Stimulated activated CD8-positive, alpha-beta memory T cell treated with anti-CD3 and anti-CD28 coated beads, Interleukin-12 subunit alpha, Interleukin-12 subunit beta, amount 100 ng/mL, for 24 hours (primary cell): ENCODE results near the gene TMEM260.
"Not testable (repeated sequence)": the region's sequence is repeated elsewhere in the genome, so short reads cannot be mapped to it uniquely, and the experiment has no call there.

ENCODE experiments used
- DNase-seq: peaks from one replicate; pipeline ENCODE4 v3.0.0-alpha.2; 2020; ENCODE audit errors: extremely low read depth

The TMEM260 gene

DNA sequence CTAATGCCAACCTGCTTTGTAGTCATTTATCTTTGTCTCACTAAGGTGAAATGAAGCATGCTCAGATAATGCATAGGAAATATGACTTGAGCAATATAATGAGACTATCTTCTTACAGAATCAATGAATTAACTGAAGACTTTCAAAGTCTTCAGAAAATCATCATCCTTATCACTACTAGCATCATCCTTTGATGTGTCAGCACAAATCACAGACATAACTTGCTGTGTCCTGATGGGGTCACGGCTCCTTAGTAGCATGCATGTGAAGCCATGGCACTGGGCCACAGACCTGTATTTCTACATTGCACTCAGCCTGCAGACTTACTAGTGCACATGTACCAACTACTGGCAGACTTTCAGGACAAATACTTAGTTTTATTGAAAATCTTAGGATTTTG is 18.9 kb downstream of the TMEM260 start:
- DNase-seq = no peak

DNA sequence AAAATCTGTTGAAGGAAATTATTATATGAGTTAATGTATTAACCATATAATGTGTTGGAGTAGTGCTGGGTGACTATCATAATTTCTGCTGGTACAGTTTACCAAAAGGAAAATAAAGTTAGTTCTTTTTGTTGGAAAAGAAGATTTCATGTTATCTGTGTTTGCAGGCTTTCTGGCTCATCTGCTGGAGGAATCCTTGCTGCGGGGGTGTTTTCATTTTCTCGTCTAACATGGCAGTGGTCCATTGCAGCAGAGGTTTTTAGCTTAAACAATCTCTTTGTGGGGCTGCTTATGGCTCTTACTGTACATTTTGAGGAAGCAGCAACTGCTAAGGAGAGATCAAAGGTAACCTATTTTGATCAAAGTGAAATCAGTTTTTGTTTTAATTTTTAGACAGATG is 24.1 kb downstream of the TMEM260 start:
- DNase-seq = no peak

DNA sequence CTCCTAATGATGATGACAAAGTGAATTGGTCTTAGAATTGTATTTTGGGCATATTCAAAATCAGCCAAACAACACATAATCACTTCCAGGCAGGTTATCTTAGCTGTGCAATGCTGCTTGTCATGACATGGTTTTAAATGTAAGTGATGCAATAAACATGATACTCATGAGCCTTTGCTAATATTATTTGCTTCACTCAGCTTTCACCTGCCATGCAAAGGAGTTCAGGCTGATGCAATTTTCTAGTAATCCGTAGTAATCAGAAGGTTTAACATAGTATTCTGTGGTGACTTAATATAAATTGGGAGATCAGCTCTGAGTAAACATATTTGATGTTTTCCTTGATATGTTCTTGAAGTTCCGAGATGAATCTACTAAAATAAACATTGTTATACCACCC is 29.1 kb downstream of the TMEM260 start:
- DNase-seq = no peak

DNA sequence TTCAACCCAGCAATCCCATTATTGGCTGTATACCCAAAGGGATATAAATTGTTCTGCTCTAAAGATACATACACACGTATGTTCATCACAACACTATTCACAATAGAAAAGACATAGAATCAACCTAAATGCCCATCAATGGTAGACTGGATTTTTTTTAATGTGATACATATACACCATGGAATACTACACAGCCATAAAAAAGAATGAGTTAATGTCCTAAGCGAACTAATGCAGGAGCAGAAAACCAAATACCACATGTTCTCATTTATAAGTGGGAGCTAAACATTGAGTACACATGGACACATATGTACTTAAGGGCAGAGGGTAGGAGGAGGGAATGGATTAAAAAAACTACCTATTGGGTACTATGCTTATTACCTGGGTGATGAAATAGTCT is 32.1 kb downstream of the TMEM260 start:
- not testable (repeated sequence) for DNase-seq

DNA sequence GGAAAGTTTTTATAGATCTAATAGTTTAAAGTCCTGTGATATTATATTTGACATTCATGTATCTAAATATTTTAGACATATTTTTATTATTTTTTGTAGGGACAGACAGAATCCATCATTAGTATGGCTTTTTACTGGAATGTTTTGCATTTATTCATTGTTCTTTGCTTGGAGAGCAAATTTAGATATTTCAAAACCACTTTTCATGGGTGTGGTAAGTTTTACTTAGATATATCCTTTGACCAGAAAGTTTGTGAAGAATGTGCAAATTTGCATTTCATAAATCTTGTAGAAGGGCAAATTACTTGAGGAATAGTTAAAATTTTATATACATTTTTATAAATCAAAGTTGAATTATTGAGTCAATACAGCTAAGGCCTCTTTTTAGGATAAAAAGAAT is 37.5 kb downstream of the TMEM260 start:
- no peak for DNase-seq

DNA sequence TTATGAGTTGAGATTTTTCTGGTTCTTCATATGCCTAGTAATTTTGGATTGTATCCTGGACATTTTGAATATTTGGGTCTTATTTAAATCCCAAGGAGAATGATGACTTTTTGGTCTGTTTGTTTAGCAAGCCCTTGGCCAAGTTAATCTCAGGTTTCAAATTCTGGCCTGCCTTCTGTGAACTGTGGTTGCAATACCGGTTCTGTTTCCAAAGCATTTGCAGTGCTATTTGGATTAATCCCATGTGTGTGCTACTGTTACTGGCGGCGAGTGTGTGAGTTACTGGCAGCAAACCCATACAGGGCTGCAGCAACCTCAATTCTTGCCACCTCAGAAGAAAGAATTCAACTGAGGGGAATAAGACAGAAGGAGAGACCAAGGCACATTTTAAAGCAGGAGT is 51.1 kb downstream of the TMEM260 start:
- no peak for DNase-seq

DNA sequence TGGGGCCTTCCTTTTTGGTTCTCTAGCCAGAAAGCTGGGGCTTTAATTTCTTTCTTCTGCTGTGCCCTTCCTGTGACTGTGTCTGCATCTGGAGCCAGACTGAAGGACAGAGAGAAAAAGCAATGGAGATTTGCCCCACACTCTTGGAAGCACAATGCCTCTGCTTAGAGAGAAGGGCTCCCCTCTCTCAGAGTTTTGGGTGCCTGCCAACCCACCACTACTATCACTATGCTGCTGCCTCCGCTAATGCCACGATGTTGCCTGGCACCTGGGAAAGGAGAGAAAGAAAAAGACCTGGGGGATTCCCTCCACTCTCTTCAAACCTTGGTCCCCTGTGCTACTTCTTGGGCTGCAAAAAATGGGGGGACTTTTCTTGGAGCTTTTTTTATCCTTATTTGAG is 52.6 kb downstream of the TMEM260 start:
- DNase-seq = no peak

DNA sequence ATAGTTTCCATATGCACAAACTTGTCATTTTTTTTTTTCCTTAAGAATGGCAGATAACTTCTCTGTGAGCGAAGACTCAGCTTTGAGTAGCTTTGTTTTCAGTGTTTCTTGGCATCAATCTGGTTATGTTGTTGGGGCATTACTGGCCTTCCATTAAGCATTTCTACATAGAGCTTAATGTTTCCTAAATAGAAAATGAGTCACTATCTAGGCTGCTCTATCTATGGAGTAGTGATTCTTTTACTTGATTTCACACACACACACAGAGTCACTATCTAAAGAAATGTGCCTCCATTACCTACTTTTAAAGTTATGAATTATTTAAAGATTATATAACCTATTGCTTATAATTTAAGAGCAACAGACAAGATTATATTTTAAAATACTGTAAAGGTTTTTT is 53.9 kb downstream of the TMEM260 start:
- DNase-seq = no peak

DNA sequence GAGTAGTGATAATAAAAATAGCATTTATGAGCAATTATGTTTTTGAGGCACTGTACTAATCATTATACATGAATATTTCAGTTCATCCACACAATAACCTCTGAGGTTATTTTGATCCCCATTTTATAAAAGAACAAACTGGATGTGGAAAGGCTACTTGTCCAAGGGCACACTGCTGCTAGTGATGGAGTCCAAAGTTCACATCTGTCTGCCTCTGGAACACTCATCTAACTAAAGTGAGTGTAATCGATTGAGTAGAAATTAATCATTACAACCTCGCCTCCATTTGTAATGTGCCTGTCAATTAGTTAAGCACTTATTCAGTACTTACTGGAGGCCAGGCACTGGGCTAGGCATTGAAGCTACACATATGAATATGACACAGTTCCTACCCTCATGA is 55.4 kb downstream of the TMEM260 start:
- no peak for DNase-seq

DNA sequence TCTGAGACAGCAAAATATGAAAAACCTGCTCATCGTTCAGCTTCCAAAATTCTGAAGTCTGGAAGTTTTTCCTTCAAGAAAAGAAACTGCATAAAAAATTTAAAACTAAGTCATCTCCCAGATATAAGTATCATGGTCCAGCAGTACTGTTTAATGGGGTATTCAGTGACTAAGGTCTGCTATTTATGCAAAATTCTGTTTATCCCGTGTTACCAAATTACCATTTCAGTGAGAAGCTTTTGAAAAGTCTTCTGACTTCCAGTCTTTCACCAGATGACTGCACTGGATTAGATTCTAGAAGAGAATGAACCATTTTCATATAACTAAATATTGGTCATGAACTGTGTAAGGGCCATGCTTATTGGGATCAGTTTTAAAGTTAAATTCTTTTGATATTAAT is 67.9 kb downstream of the TMEM260 start:
- DNase-seq = no peak

DNA sequence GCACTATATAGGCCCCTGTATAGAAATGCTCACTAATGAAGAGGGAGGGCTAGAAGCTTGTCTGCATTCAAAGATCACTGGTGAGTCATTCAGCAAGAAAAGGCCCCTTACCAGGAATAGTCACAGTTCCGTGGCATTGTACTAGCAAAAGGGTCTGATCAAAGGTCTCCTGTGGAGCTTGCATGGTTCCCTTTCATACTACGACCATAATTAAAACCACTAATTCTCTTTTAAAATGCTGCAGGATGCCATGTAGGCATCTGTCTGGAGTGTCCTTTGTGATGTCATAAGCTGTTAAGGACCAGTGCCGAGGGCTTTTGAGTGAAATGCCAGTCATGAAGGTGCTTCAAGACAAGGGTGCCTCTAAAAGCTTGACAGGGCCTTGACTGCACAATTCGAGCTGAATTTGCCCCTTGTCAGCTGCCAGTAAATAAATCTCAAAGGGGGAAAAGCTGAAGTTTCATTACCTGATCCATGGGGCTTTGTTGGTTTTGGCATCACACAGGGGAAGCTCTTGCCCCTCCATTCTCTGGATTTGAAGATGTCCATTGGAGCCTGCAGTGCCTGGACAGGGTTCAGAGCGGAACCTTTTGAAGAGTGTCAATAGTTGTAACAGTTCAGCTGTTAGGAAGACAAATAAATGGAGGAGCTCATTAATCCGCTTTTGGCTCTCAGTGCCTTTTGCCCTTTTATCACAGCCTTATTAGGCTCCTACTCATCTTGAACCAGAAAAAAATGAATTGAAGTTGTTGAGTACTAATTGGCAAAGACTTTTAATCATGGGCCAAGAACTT is 69.1 kb downstream of the TMEM260 start:
- DNase-seq = no peak

DNA sequence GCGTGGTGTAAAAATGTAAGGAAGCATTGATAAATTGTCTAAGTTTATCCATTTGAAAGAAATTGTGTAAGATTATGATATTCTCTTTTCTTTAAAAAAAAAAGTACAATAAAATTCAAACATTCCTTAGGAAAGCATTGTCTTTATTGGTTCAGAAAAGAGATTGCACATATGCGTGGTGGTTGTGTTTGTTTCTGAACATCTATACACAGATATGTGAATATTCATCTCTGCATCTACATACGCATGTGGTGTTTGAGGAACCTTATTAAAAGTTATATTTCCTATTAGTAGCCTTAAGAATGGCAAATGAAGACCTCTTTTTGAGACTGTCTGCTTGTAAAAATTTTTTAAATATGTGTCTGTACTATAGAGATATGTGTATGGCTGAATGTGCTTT is 69.8 kb downstream of the TMEM260 start:
- no peak for DNase-seq

DNA sequence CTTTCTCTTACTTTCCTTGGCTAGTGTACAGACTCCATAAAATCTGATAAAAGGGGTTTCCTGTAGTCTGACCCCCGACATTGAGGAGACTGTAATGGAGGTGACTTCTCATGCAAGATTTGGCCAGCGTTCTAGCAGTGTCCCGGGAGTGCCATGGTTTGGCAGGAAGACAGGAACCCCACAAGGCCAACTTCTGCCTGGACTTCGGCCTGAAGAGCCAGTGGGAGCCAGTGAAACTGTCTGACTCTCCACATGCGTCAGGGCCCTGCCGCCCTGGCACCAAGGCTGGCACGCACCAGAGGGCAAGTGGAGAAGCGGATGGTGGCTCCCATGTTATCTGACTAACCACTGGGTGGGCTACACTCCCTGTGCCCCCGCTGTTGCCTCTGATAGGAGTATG is 70.5 kb downstream of the TMEM260 start:
- no peak for DNase-seq

DNA sequence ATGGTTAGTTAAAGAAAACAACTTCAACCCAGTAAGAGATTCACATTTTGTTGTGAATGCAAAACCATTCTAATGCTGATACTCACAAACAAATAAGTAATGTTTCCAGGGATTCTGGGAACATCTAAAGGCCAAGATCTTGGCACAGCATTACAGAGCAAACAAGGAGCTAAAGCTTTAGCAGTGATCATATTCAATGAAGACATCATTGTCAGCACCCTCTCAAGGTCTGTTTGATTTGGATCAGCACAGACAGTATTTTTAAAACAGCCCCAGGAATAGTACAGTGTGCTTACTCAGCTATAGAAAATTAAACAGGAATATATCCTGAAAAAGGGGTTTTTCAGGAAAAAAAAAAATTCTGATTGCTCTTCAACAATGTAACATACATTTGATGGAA is 71.4 kb downstream of the TMEM260 start:
- no peak for DNase-seq

DNA sequence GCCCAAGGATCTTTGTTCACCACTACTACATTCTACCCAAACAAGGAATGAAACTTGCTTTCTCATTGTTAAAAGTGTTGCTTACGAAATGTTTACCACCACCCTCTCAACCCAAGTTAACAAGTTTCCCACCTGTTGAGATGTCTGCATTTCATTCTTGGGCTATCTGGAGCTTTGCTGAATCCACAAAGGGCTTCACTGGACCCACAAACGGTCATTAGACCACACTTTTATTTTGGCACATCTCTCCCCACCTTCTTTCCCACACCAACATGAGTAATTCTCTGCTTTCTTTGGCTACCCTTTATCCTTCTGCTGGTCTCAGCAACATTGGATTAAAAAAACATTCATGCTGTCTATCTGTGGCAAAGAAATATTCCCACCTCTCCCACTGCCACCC is 78.0 kb downstream of the TMEM260 start:
- DNase-seq = no peak

DNA sequence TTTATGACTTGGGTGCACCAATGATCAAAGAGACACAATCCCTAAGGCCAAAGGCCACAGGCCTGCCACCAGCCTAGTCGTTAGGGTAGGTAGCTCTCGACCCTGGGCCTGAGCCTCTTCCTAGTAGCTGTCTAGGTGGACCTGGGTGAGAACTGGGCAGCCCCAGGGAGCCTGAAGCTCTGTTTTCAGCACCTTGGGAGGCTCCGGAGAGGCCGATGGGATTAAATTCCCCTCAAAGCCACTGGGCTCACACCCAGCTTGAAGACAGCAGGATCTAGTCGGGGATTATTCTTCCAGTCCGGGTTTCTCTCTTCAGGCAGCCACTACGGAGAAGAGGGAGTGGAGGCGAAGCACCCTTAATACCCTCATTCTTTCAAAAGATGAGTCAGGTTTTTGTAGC is 79.8 kb downstream of the TMEM260 start:
- no peak for DNase-seq

DNA sequence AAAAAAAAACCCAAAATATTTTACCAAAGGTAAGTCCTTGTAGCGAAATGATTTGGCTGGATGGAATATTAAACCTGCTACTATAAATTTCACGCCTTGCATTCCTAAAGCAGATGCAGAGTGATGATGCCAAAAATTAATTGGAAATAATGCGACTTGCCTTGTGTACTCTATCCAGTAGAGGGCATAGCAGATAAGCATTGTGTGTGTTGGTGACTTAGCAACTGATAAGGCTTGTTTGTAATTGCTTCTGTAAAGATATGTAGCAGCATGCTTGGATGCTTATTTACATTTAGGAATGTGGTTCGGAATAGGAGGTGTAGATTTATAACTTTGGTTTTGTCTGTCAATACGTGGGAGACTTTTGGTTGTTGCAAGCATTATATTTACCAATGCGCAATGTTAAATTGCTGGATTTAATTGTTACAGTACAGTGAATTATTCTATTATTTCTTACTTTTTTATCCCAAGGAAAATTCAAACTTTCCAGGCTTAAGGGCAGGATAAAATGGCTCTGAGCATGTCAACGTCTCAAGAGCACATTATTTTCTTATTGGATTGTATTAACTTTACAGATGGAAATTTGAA is 80.5 kb downstream of the TMEM260 start:
- DNase-seq = no peak

DNA sequence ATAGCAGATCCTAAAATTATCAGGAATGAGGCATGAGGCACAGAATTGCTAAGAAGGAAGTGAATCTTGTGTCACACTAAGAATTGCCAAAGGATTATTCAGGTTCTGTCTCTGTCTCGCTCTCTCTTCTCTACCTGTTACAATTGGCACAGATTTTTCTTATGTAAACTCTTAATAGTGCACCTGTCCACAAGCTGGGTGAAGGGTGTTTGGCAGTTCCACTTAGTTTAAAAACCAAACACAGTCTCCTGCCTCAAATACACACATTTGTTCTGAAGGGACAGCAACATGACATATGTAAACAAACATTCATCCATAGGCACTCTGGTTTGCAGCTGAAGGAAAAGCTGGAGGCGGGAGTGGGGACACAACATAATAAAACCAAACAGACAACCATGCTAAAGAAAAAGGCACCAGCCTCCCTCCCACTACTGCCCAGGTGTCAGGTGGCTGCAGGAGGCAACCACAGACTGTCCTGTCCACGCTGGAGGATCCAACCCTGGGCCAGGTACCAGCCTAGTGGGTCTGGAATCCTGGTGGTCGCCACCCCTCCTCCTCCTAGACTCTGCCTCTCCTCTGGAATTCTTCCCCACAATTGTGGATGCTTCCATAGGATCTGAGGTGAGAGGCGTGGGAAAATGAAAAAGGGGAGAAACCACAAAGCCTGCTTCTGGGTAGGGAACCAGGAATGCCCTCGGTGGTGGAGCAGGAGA is 81.2 kb downstream of the TMEM260 start:
- DNase-seq = no peak

DNA sequence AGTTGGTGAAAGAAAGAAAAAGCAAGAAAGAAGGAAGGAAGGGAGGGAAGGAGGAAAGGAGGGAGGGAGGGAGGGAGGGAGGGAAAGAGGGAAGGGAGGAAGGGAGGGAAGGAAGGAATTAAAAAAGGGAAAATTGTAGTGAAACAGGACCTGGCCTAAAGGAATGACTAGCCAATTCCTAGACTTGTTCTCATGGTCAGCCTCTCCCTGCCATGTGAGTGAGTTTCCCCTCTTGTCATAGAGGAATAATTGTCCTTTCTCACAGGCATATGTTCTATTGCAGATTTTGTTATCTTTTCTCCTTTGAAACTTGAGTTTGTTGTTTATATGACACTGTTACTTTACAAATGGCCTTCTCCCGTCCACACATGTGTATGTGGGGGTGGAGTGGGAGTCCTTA is 81.9 kb downstream of the TMEM260 start:
- DNase-seq = no peak

DNA sequence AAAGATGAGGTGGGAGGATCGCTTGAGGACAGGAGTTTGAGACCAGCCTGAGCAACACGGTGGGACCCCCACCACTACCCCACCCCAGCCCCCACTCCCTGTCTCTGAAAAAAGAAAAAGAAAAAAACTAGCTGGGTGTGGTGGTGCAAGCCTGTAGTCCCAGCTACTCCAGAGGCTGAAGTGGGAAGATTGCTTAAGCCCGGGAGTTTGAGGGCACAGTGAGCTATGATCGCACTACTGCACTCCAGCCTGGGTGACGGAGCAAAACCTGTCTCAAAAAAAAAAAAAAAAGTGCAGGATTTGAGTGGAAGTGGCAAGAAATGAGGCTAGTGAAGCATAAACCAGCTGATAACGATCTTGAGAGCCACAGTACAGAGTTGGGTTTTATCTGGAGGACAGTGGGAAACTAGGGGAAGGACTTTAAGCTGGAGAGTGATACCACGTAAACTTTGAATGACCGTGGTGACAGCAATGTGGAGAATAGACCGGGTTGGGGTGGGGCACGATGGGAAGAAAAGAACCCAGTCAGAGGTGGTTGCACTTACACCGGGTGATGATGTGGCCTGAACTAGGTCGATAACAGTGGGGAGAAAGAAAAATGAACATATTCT is 85.3 kb downstream of the TMEM260 start:
- no peak for DNase-seq

DNA sequence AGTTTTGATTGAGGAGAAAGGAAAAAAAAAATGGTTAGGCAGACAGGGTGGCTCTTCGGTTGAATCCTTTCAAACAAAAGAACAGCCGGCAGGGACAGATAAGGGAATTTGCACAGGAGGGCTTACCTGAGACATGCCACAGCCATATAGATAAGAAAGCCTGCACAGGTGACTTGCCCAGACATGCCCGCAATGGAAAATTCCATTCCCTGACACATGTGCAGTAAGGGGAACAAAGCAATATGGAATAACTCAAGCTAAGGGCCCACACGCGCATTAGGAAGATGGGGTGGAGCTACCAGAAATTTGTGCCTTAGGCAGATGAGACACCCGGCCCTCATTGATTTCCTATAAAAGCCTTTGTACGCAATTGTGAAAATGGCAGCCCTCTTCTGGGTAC is 86.7 kb downstream of the TMEM260 start:
- DNase-seq = no peak

DNA sequence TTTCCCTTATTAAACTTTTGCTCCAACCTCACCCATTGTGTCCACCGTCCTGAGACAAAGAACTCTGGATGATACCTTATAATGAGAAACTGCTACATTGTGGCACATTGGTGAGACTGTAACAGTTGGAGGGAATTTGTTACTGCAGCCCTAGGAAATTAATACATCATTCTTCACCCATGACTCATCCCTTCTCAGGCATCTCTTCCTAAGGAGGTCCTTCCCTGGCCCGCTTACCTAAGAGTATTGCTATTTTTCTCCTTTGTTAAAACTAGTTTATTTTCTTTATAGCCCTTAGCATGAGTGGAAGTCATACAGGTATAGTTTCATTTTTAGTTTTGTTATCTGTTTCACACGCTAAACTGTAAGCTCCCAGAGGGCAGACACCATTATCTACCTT is 87.1 kb downstream of the TMEM260 start:
- DNase-seq = no peak

DNA sequence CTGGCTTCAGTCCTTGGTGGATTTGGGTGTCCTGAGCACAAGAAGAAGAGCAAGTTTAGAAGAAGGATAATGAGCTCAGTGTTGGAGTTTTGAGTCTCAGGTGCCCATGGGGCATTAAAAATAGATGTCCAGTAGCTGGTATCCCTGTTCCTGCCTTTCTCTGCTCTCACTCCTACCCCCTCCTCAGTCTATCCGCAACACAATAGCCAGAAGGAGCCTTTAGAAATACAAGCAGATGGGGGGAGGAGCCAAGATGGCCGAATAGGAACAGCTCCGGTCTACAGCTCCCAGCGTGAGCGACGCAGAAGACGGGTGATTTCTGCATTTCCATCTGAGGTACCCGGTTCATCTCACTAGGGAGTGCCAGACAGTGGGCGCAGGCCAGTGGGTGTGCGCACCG is 87.7 kb downstream of the TMEM260 start:
- not testable (repeated sequence) for DNase-seq
